ENCODE results near the gene RAD51AP1.

- TF ChIP-seq, protein P1, sequence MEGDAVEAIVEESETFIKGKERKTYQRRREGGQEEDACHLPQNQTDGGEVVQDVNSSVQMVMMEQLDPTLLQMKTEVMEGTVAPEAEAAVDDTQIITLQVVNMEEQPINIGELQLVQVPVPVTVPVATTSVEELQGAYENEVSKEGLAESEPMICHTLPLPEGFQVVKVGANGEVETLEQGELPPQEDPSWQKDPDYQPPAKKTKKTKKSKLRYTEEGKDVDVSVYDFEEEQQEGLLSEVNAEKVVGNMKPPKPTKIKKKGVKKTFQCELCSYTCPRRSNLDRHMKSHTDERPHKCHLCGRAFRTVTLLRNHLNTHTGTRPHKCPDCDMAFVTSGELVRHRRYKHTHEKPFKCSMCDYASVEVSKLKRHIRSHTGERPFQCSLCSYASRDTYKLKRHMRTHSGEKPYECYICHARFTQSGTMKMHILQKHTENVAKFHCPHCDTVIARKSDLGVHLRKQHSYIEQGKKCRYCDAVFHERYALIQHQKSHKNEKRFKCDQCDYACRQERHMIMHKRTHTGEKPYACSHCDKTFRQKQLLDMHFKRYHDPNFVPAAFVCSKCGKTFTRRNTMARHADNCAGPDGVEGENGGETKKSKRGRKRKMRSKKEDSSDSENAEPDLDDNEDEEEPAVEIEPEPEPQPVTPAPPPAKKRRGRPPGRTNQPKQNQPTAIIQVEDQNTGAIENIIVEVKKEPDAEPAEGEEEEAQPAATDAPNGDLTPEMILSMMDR (conservative IDR thresholded peaks at IDR 0.05; ENCODE audit: low read length), result no peak
- no peak for TF ChIP-seq EZH2phosphoT487 (IDR thresholded peaks at IDR 0.05; ENCODE audit: borderline replicate concordance)
Measured at GRCh38 chr12:4567073-4567881, 28.6 kb downstream of the RAD51AP1 start.
